Caco-2 (cell line): ENCODE results near the gene ARL3. TPM values are rescaled to one million over a fixed set of nuclear protein-coding genes. Genes with fewer than 3 reads are reported as not detected.

Source experiments
- BruUV-seq: library from RNA; stranded (reverse); fragments of 400-500 nt; replicated peaks from 2 replicates; lab custom pipeline; 2021; lab: Mats Ljungman, UMichigan
- CTCF ChIA-PET: fragments of 300-600 bp; sonication (Branson Sonifier 250); formaldehyde crosslinking; loops from one replicate; lab custom pipeline; 2022; ENCODE audit warnings: antibody characterized with exemption; lab: Charles Lee
- POLR2A ChIA-PET: fragments of 300-600 bp; sonication (Branson Sonifier 250); formaldehyde crosslinking; loops from one replicate; lab custom pipeline; 2022; ENCODE audit warnings: antibody characterized with exemption; lab: Charles Lee
- DNase-seq, 2 experiments: peaks; one replicate each; pipeline versions ENCODE4 v3.0.0 to v3.0.0-alpha.2; 2020 to 2022
- H3K27me3 ChIP-seq: replicated peaks from 2 replicates; pipeline ENCODE4 v1.6.0; 2011; ENCODE audit warnings: low read length; ENCODE audit not compliant: control insufficient read depth, insufficient read depth
- H3K36me3 ChIP-seq: 2 replicates; pipeline ENCODE4 v1.5.1; 2011; ENCODE audit warnings: low read length; ENCODE audit not compliant: control insufficient read depth, insufficient read depth
- H3K4me1 ChIP-seq: fragments of 250-450 bp; sonication (Bioruptor Pico); 2 replicates; pipeline ENCODE4 v1.5.1; 2020; ENCODE audit warnings: mild to moderate bottlenecking
- H3K4me3 ChIP-seq: 2 replicates; pipeline ENCODE4 v1.5.1; 2011; ENCODE audit warnings: low read depth, mild to moderate bottlenecking, control low read depth, low read length
- H3K9me3 ChIP-seq: fragments of 250-450 bp; sonication (Bioruptor Pico); 2 replicates; pipeline ENCODE4 v1.5.1; 2020; ENCODE audit warnings: mild to moderate bottlenecking, moderate library complexity
- H3K27ac Mint-ChIP-seq: one replicate; pipeline ENCODE4 v1.8.0; 2022; ENCODE audit warnings: mixed read lengths; ENCODE audit not compliant: unreplicated experiment
- H3K27me3 Mint-ChIP-seq: one replicate; pipeline ENCODE4 v1.8.0; 2022; ENCODE audit warnings: mixed read lengths; ENCODE audit not compliant: insufficient read depth, unreplicated experiment
- H3K36me3 Mint-ChIP-seq: one replicate; pipeline ENCODE4 v1.8.0; 2022; ENCODE audit warnings: mild to moderate bottlenecking, mixed read lengths; ENCODE audit not compliant: insufficient read depth, unreplicated experiment
- H3K4me1 Mint-ChIP-seq: one replicate; pipeline ENCODE4 v1.8.0; 2022; ENCODE audit warnings: low read depth, mixed read lengths; ENCODE audit not compliant: unreplicated experiment
- H3K4me3 Mint-ChIP-seq: one replicate; pipeline ENCODE4 v1.8.0; 2022; ENCODE audit warnings: mild to moderate bottlenecking, moderate library complexity, mixed read lengths; ENCODE audit not compliant: unreplicated experiment
- H3K9me3 Mint-ChIP-seq: one replicate; pipeline ENCODE4 v1.8.0; 2022; ENCODE audit warnings: mixed read lengths; ENCODE audit not compliant: unreplicated experiment
- intact Hi-C: fragments of 100-400 bp; cut with micrococcal nuclease; formaldehyde crosslinking; loops from one replicate; pipeline ENCODE4 v1.10.0; 2022; ENCODE audit not compliant: unreplicated experiment
- total RNA-seq: library from RNA; stranded (reverse); gene quantifications from 2 replicates; pipeline ENCODE4 v1.2.3, GENCODE V29; 2022
- TF ChIP-seq, protein P1 (sequence below), 2 experiments: fragments of 200-600 bp in 1 of 2; IDR thresholded peaks; 1 replicate in 1 of 2; 2 replicates in 1 of 2; pipeline versions ENCODE4 v1.5.1 to v1.8.0; 2011 to 2022; ENCODE audit warnings: antibody characterized with exemption in 1 of 2, control low read depth in 1 of 2, inconsistent platforms in 1 of 2, low read depth in 1 of 2, low read length in 1 of 2, mild to moderate bottlenecking in 1 of 2, moderate library complexity in 1 of 2; ENCODE audit not compliant: insufficient read depth in 1 of 2, severe bottlenecking in 1 of 2, unreplicated experiment in 1 of 2

The ARL3 gene
- total RNA-seq, 1 experiment from 2014 or later, result 7.8 TPM

DNA sequence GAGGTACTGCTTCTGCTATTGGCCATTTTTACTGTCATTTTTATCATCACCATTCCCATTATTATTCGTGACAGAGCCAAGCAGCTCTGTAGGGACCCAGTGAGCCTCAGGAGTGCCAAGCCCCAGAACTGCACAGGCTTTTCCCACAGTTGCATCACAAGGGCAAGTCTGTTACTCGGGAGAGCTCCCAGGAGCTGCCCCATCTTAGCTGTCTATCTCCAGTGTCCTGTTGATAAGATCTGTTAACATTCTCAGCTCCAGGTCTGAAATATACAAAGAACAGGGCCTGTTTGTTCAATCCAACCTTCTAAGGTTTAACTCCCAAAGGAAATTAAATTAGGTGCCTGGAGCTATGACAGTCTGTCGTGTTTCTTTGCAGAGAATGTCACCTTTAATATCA, 90.1 kb downstream of the ARL3 start:
- no TSS peak for BruUV-seq
- Histone ChIP-seq H3K4me1 (peaks cover 21% of the 10 kb centered on the region), H3K9me3 (no peaks in the 10 kb centered on the region), H3K36me3 (no peaks in the 10 kb centered on the region), H3K27me3 (no peaks in the 10 kb centered on the region), H3K4me3 (no peak overlapping the region)
- TF ChIP-seq, protein P1, sequence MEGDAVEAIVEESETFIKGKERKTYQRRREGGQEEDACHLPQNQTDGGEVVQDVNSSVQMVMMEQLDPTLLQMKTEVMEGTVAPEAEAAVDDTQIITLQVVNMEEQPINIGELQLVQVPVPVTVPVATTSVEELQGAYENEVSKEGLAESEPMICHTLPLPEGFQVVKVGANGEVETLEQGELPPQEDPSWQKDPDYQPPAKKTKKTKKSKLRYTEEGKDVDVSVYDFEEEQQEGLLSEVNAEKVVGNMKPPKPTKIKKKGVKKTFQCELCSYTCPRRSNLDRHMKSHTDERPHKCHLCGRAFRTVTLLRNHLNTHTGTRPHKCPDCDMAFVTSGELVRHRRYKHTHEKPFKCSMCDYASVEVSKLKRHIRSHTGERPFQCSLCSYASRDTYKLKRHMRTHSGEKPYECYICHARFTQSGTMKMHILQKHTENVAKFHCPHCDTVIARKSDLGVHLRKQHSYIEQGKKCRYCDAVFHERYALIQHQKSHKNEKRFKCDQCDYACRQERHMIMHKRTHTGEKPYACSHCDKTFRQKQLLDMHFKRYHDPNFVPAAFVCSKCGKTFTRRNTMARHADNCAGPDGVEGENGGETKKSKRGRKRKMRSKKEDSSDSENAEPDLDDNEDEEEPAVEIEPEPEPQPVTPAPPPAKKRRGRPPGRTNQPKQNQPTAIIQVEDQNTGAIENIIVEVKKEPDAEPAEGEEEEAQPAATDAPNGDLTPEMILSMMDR (IDR thresholded peaks at IDR 0.05; ENCODE audit: insufficient read depth in 1 of 2, low read depth in 1 of 2, low read length in 1 of 2, severe bottlenecking in 1 of 2, unreplicated experiment in 1 of 2), result no peak
- Mint-ChIP-seq H3K4me1 (peaks cover 33% of the 10 kb centered on the region), H3K4me3 (no peak overlapping the region), H3K27me3 (no peaks in the 10 kb centered on the region), H3K9me3 (no peaks in the 10 kb centered on the region), H3K27ac (no peak overlapping the region), H3K36me3 (no peaks in the 10 kb centered on the region)
- no peak for DNase-seq
- ChIA-PET CTCF (interaction anchor here (0.6 to 1.1 kb wide), 2 partner anchors 9 to 18 kb away, joined by 3 to 4 read pairs; no protein-coding TSS in a partner anchor), POLR2A (no interaction called here)
- intact Hi-C loops, result no loop called here

Other genes starting within 250 kb of the ARL3 start
- gene ACTR1A, start 211.7 kb downstream of the ARL3 start, total RNA-seq, result 65.9 and 69.7 TPM in 2 replicates
- gene SUFU, start 210.4 kb downstream of the ARL3 start, total RNA-seq, result 10.6 and 11.4 TPM in 2 replicates
- gene TRIM8, start 69.9 kb downstream of the ARL3 start, total RNA-seq, result 40.9 and 44.4 TPM in 2 replicates
- gene SFXN2, start 239 bp upstream of the ARL3 start, total RNA-seq, result 34.8 and 40.0 TPM in 2 replicates
- gene WBP1L, start 29.6 kb upstream of the ARL3 start, total RNA-seq, result 26.3 and 28.2 TPM in 2 replicates
- not detected in 2 replicates for gene CYP17A1, start 123.0 kb upstream of the ARL3 start, total RNA-seq
- 12.3 and 12.6 TPM in 2 replicates for gene BORCS7, start 139.9 kb upstream of the ARL3 start, total RNA-seq
- 6.4 and 8.6 TPM in 2 replicates for gene AS3MT, start 155.1 kb upstream of the ARL3 start, total RNA-seq
- 14.1 and 16.1 TPM in 2 replicates for gene CNNM2, start 203.9 kb upstream of the ARL3 start, total RNA-seq